IPS-NIHi11 (cell line): Measurements from ENCODE around the gene SPEN.
A peak's percentile ranks its signal among the peaks of the same experiment; 100 is the strongest.

Experiments used
- DNase-seq: peaks from one replicate; pipeline ENCODE4 v3.0.0; 2012; ENCODE audit warnings: mixed read lengths, low spot score

SPEN gene

GRCh38 chr1:15948595-15949452 is 101.3 kb downstream of the SPEN start:
- no peak for DNase-seq

GRCh38 chr1:15949453-15950245 is 102.1 kb downstream of the SPEN start:
- DNase-seq, result peak; percentile 70

GRCh38 chr1:15950302-15950701 is 102.8 kb downstream of the SPEN start:
- DNase-seq, result no peak

GRCh38 chr1:15950763-15951295 is 103.3 kb downstream of the SPEN start:
- DNase-seq, result no peak

- no peak for DNase-seq
These were observed 104.0 kb downstream of the SPEN start for GRCh38 chr1:15951341-15952153.

GRCh38 chr1:15952317-15953258 is 105.1 kb downstream of the SPEN start:
- DNase-seq, result no peak

GRCh38 chr1:15953294-15953771 is 105.8 kb downstream of the SPEN start:
- no peak for DNase-seq

GRCh38 chr1:15953791-15954241 is 106.3 kb downstream of the SPEN start:
- no peak for DNase-seq

GRCh38 chr1:15954316-15954715 is 106.8 kb downstream of the SPEN start:
- no peak for DNase-seq

- DNase-seq, result no peak
These were observed 108.0 kb downstream of the SPEN start for GRCh38 chr1:15955552-15955951.

- DNase-seq, result no peak
These were observed 108.6 kb downstream of the SPEN start for GRCh38 chr1:15956150-15956549.

GRCh38 chr1:15957221-15958095 is 110.0 kb downstream of the SPEN start:
- DNase-seq, result peak; percentile 55

- no peak for DNase-seq
These were observed 110.6 kb downstream of the SPEN start for GRCh38 chr1:15958111-15958510.

GRCh38 chr1:15958793-15959192 is 111.3 kb downstream of the SPEN start:
- no peak for DNase-seq

GRCh38 chr1:15959424-15959823 is 111.9 kb downstream of the SPEN start:
- no peak for DNase-seq

- DNase-seq, result no peak
These were observed 112.4 kb downstream of the SPEN start for GRCh38 chr1:15959827-15960446.

- DNase-seq, result no peak
These were observed 113.3 kb downstream of the SPEN start for GRCh38 chr1:15960808-15961207.

- DNase-seq, result peak; percentile 66
These were observed 114.0 kb downstream of the SPEN start for GRCh38 chr1:15961492-15961891.

GRCh38 chr1:15962176-15962575 is 114.7 kb downstream of the SPEN start:
- no peak for DNase-seq
